Cerebellar cortex (tissue), 1 donor: ENCODE measurements around the gene PRICKLE4.

ENCODE experiments used
- DNase-seq: peaks from one replicate; pipeline ENCODE4 v3.0.0-alpha.2; 2015; ENCODE audit warnings: low spot score

The PRICKLE4 gene

GRCh38 chr6:41771058-41771983 is 9.3 kb upstream of the PRICKLE4 start:
- no peak for DNase-seq

- no peak for DNase-seq
Measured at GRCh38 chr6:41774841-41775240, 5.7 kb upstream of the PRICKLE4 start.

- DNase-seq, result no peak
Measured at GRCh38 chr6:41775293-41775882, 5.2 kb upstream of the PRICKLE4 start.

- DNase-seq, result no peak
Measured at GRCh38 chr6:41777551-41778285, 2.9 kb upstream of the PRICKLE4 start.

- DNase-seq, result no peak
Measured at GRCh38 chr6:41778895-41779294, 1.7 kb upstream of the PRICKLE4 start.

GRCh38 chr6:41779336-41779735 is 1.2 kb upstream of the PRICKLE4 start:
- DNase-seq, result no peak

- peak; percentile 97 for DNase-seq
Measured at GRCh38 chr6:41779788-41780550, 613 bp upstream of the PRICKLE4 start, which contains the start of gene FRS3. Gene FRS3 (minus strand): TSS chr6:41779900. CDS start chr6:41776987, 2,913 bp downstream.

- DNase-seq, result no peak
Measured at GRCh38 chr6:41781366-41781730, 766 bp downstream of the PRICKLE4 start.

GRCh38 chr6:41783106-41783780 is 2.7 kb downstream of the PRICKLE4 start:
- no peak for DNase-seq

- DNase-seq, result no peak
Measured at GRCh38 chr6:41784581-41785171, 4.1 kb downstream of the PRICKLE4 start.

- no peak for DNase-seq
Measured at GRCh38 chr6:41785254-41785653, 4.7 kb downstream of the PRICKLE4 start.

GRCh38 chr6:41785689-41786450 is 5.3 kb downstream of the PRICKLE4 start:
- DNase-seq, result peak; percentile 51

GRCh38 chr6:41786451-41787218 is 6.1 kb downstream of the PRICKLE4 start:
- DNase-seq, result peak; percentile 79

- DNase-seq, result peak; percentile 93
Measured at GRCh38 chr6:41787219-41787917, 6.8 kb downstream of the PRICKLE4 start, which contains the start of gene TOMM6. Gene TOMM6 (plus strand): TSS chr6:41787694. CDS start chr6:41787698, 4 bp downstream.

GRCh38 chr6:41789390-41789724 is 8.8 kb downstream of the PRICKLE4 start:
- no peak for DNase-seq

- no peak for DNase-seq
Measured at GRCh38 chr6:41790045-41790444, 9.5 kb downstream of the PRICKLE4 start.

- no peak for DNase-seq
Measured at GRCh38 chr6:41791305-41791704, 10.7 kb downstream of the PRICKLE4 start.

GRCh38 chr6:41791984-41792383 is 11.4 kb downstream of the PRICKLE4 start:
- DNase-seq, result no peak

- DNase-seq, result no peak
Measured at GRCh38 chr6:41796474-41796873, 15.9 kb downstream of the PRICKLE4 start.
